MCF 10A (cell line): Measurements from ENCODE around the gene PCK1. TPM values are rescaled to one million over a fixed set of nuclear protein-coding genes. Genes with fewer than 3 reads are reported as not detected.

ENCODE experiments used
- BruUV-seq: library from RNA; stranded (reverse); fragments of 400-500 nt; replicated peaks from 2 replicates; lab custom pipeline; 2021; lab: Mats Ljungman, UMichigan
- CTCF ChIA-PET: fragments of 300-600 bp; sonication (Branson Sonifier 250); formaldehyde crosslinking; extraction: SDS; loops from one replicate; lab custom pipeline; 2021; ENCODE audit warnings: antibody characterized with exemption, inconsistent platforms; lab: Yijun Ruan, JAX
- POLR2A ChIA-PET: fragments of 300-600, 350-650 bp; sonication (Branson Sonifier 250); formaldehyde crosslinking; extraction: SDS; loops from one replicate; lab custom pipeline; 2020; ENCODE audit warnings: antibody characterized with exemption, inconsistent platforms; lab: Yijun Ruan, JAX
- DNase-seq: peaks from one replicate; pipeline ENCODE4 v3.0.0-alpha.2; 2018; ENCODE audit not compliant: unreplicated experiment
- H3K27ac Mint-ChIP-seq: one replicate; pipeline ENCODE4 v1.8.0; 2022; ENCODE audit warnings: mild to moderate bottlenecking, low read depth, mixed read lengths; ENCODE audit not compliant: unreplicated experiment
- H3K27me3 Mint-ChIP-seq: one replicate; pipeline ENCODE4 v1.8.0; 2022; ENCODE audit warnings: mixed read lengths; ENCODE audit not compliant: insufficient read depth, unreplicated experiment
- H3K36me3 Mint-ChIP-seq: one replicate; pipeline ENCODE4 v1.8.0; 2022; ENCODE audit warnings: mild to moderate bottlenecking, moderate library complexity, mixed read lengths; ENCODE audit not compliant: insufficient read depth, unreplicated experiment
- H3K4me1 Mint-ChIP-seq: one replicate; pipeline ENCODE4 v1.8.0; 2022; ENCODE audit warnings: mixed read lengths; ENCODE audit not compliant: insufficient read depth, unreplicated experiment
- H3K4me3 Mint-ChIP-seq: one replicate; pipeline ENCODE4 v1.8.0; 2022; ENCODE audit warnings: mild to moderate bottlenecking, moderate library complexity, mixed read lengths; ENCODE audit not compliant: unreplicated experiment
- H3K9me3 Mint-ChIP-seq: one replicate; pipeline ENCODE4 v1.8.0; 2022; ENCODE audit warnings: mixed read lengths; ENCODE audit not compliant: unreplicated experiment
- intact Hi-C: fragments of 100-400 bp; cut with micrococcal nuclease; formaldehyde crosslinking; loops from 2 replicates; pipeline ENCODE4 v1.14.1; 2022
- total RNA-seq: library from RNA; stranded (reverse); gene quantifications from 2 replicates; pipeline ENCODE4 v1.2.3, GENCODE V29; 2022
- TF ChIP-seq, protein P1 (sequence below): fragments of 200-600 bp; IDR thresholded peaks from one replicate; pipeline ENCODE4 v1.8.0; 2022; ENCODE audit warnings: antibody characterized with exemption, mild to moderate bottlenecking; ENCODE audit not compliant: unreplicated experiment

PCK1 gene
- total RNA-seq, 1 experiment from 2014 or later, result not detected

DNA sequence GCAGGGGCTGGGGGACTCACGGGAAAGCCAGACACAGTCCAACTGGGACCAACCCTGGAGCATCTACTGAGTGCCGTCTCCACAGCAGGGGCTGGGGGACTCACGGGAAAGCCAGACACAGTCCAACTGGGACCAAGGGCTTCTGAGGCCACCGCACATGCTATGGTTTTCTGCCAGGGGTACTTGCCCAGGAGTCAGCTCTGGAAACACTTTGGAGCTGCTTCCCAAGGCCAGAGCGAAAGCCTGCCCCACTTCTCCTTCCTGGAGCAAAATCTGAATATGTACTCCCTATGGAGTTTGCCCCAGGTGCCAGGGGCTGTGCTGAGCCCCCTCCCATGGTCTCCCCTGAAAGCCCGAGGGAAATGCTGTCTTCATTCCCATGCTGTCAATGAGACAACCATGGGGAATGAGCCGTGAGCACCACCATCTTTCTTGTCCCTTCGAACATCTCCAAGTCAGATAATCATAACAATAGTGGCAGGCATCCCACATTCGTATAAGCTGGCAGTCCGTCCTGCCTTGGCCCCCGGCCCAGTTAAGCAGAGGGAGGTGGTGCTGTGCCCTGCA, 18.5 kb downstream of the PCK1 start:
- TF ChIP-seq, protein P1, sequence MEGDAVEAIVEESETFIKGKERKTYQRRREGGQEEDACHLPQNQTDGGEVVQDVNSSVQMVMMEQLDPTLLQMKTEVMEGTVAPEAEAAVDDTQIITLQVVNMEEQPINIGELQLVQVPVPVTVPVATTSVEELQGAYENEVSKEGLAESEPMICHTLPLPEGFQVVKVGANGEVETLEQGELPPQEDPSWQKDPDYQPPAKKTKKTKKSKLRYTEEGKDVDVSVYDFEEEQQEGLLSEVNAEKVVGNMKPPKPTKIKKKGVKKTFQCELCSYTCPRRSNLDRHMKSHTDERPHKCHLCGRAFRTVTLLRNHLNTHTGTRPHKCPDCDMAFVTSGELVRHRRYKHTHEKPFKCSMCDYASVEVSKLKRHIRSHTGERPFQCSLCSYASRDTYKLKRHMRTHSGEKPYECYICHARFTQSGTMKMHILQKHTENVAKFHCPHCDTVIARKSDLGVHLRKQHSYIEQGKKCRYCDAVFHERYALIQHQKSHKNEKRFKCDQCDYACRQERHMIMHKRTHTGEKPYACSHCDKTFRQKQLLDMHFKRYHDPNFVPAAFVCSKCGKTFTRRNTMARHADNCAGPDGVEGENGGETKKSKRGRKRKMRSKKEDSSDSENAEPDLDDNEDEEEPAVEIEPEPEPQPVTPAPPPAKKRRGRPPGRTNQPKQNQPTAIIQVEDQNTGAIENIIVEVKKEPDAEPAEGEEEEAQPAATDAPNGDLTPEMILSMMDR, result no peak
- ChIA-PET POLR2A (no interaction called here), CTCF (interaction anchor here (0.5 to 1.4 kb wide), 7 partner anchors 9 to 276 kb away, joined by 3 to 5 read pairs (median 3); no protein-coding TSS in a partner anchor)
- H3K27ac Mint-ChIP-seq, result no peak overlapping the region
- no peak for DNase-seq
- peaks cover 53% of the 10 kb centered on the region for H3K27me3 Mint-ChIP-seq
- H3K36me3 Mint-ChIP-seq, result no peaks in the 10 kb centered on the region
- H3K4me1 Mint-ChIP-seq, result no peaks in the 10 kb centered on the region
- intact Hi-C loops, result no loop called here
- BruUV-seq, result no TSS peak
- H3K4me3 Mint-ChIP-seq, result no peak overlapping the region
- H3K9me3 Mint-ChIP-seq, result no peaks in the 10 kb centered on the region

DNA sequence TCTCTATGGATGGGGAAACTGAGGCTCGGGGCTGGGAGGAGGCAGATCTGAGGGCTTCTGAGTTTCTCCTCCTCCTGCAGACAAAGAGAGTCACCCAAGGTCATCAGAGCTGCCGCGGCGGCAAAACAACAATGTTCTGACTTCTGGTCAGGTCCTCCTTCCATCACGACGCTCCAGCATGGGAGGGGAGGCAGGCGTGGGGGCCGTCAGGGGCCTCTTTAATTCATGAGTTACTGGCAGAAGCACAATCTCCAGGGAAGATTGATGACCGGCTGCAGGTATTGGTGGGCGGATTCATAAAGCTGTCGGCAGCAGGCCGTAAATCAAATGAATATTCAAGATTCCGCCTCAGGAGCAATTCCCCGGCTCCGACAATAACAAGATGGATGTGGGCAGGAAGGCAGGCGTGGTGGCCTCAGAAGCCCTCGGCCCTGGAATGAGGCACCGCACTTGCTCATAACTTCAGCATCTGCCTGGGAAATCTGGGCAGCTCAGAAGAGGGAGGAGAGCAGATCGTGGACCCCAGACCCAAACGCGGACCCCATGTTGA, 19.1 kb downstream of the PCK1 start:
- no peak overlapping the region for H3K27ac Mint-ChIP-seq
- BruUV-seq, result no TSS peak
- H3K27me3 Mint-ChIP-seq, result peaks cover 58% of the 10 kb centered on the region
- CTCF ChIA-PET, result interaction anchor here (0.7 to 1.4 kb wide), 3 partner anchors 9 to 72 kb away, joined by 3 to 5 read pairs (median 4); no protein-coding TSS in a partner anchor
- no peaks in the 10 kb centered on the region for H3K36me3 Mint-ChIP-seq
- no peak overlapping the region for H3K4me3 Mint-ChIP-seq
- no peaks in the 10 kb centered on the region for H3K4me1 Mint-ChIP-seq
- TF ChIP-seq, protein P1, result no peak
- no peak for DNase-seq
- no peaks in the 10 kb centered on the region for H3K9me3 Mint-ChIP-seq
- POLR2A ChIA-PET, result no interaction called here
- intact Hi-C loops, result no loop called here

DNA sequence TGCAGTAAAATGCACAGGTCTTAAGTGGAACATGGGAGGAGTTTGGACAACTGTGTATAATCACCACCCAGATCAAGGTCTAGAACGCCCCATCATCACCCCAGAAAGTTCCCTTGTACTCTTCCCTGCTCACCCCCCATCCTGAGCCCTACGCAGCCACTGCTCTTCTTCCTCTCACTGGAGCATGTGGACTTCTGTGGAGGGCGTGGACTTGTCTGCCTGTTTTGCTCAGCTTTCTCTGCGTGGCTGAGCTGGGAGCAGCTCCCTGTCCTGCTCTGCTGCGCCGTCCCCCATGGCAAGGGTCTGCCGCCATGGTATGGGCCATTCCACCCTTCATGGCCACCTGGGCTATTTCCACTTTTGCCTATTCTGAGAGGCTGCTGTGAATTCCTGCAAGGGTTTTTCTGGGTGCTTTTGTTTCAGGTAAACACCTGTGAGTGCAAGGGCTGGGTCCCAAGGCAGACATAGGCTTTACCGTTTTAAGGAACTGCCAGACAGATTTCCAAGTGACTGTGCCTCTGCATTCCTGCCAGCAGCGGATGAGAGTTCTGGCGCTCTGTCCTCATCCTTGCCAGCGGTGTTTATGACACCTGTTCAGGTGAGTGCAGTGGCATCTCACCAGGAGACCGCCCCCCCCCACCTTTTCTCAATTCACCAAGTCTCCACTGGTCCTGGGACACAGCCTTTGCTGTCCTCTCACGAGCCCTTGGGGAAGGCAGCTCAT, 19.7 kb downstream of the PCK1 start:
- H3K36me3 Mint-ChIP-seq, result no peaks in the 10 kb centered on the region
- H3K9me3 Mint-ChIP-seq, result no peaks in the 10 kb centered on the region
- peaks cover 65% of the 10 kb centered on the region for H3K27me3 Mint-ChIP-seq
- H3K4me3 Mint-ChIP-seq, result no peak overlapping the region
- H3K4me1 Mint-ChIP-seq, result no peaks in the 10 kb centered on the region
- no TSS peak for BruUV-seq
- TF ChIP-seq, protein P1, result no peak
- no peak overlapping the region for H3K27ac Mint-ChIP-seq
- CTCF ChIA-PET, result interaction anchor here (1.2 to 1.4 kb wide), 4 partner anchors 8 to 73 kb away, joined by 3 to 4 read pairs (median 3); no protein-coding TSS in a partner anchor
- POLR2A ChIA-PET, result no interaction called here
- intact Hi-C loops, result no loop called here
- DNase-seq, result no peak
